NB4 (cell line): ENCODE results near the gene NAP1L5.

Experiments
- DNase-seq: peaks from one replicate; pipeline ENCODE4 v3.0.0; 2010; ENCODE audit warnings: low read depth
- H3K4me3 ChIP-seq: one replicate; pipeline ENCODE4 v1.5.1; 2011; ENCODE audit warnings: mild to moderate bottlenecking, low read depth, low read length, moderate library complexity
- MAX ChIP-seq: IDR thresholded peaks from 2 replicates; pipeline ENCODE4 v1.6.1; 2011; ENCODE audit warnings: low read depth, low read length
- MYC ChIP-seq: IDR thresholded peaks from 2 replicates; pipeline ENCODE4 v1.6.1; 2011; ENCODE audit warnings: low read depth, low read length
- POLR2A ChIP-seq: IDR thresholded peaks from 2 replicates; pipeline ENCODE4 v1.6.1; 2011; ENCODE audit warnings: mild to moderate bottlenecking; ENCODE audit not compliant: insufficient read length; ENCODE audit errors: extremely low read depth
- TF ChIP-seq, protein P1 (sequence below): IDR thresholded peaks from one replicate; pipeline ENCODE4 v1.5.1; 2012; ENCODE audit warnings: low read depth, low read length

The NAP1L5 gene

DNA sequence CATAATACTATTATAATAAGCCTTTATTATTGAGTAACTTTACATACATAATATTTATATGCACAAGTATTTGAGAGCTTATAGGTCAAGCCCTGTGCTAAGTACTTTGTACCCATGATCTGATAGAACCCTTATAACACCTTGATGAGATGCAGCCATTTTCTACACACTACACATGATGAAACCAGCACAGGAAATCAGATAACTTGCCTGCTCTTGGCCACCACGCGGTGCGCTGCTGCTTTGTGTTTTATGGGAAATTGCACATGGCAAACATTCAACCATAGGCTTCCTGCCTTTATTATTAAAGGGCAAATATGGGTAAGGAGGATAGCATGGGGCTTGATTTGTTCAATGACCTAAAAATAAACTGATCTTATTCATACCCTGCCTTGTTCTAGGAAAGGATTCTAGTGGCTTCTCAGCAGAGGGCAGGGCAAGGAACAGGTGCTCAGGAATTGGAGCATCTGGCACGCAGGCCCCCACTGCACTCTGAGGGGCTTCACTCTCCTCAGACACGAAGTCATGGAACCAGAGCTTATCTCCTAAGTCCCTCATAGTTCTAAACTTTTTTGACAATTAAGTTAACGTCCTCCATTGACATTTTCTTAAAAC, 31.6 kb upstream of the NAP1L5 start:
- no peak overlapping the region for H3K4me3 ChIP-seq
- TF ChIP-seq POLR2A (no peak), MYC (no peak), MAX (no peak)
- TF ChIP-seq, protein P1, sequence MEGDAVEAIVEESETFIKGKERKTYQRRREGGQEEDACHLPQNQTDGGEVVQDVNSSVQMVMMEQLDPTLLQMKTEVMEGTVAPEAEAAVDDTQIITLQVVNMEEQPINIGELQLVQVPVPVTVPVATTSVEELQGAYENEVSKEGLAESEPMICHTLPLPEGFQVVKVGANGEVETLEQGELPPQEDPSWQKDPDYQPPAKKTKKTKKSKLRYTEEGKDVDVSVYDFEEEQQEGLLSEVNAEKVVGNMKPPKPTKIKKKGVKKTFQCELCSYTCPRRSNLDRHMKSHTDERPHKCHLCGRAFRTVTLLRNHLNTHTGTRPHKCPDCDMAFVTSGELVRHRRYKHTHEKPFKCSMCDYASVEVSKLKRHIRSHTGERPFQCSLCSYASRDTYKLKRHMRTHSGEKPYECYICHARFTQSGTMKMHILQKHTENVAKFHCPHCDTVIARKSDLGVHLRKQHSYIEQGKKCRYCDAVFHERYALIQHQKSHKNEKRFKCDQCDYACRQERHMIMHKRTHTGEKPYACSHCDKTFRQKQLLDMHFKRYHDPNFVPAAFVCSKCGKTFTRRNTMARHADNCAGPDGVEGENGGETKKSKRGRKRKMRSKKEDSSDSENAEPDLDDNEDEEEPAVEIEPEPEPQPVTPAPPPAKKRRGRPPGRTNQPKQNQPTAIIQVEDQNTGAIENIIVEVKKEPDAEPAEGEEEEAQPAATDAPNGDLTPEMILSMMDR, result no peak
- DNase-seq, result no peak

- TF ChIP-seq MAX (no peak), MYC (no peak)
- no peak for DNase-seq
- H3K4me3 ChIP-seq, result no peak overlapping the region
These were observed 30.5 kb upstream of the NAP1L5 start for GRCh38 chr4:88728146-88728545.

- TF ChIP-seq MAX (no peak), POLR2A (no peak), MYC (no peak)
- TF ChIP-seq, protein P1, result no peak
- DNase-seq, result no peak
- H3K4me3 ChIP-seq, result no peak overlapping the region
These were observed 28.4 kb upstream of the NAP1L5 start for GRCh38 chr4:88725986-88726385.

- H3K4me3 ChIP-seq, result no peak overlapping the region
- DNase-seq, result no peak
- TF ChIP-seq POLR2A (no peak), MYC (no peak), MAX (no peak)
- TF ChIP-seq, protein P1, result no peak
These were observed 27.5 kb upstream of the NAP1L5 start for GRCh38 chr4:88725143-88725542.

- TF ChIP-seq MYC (no peak), MAX (no peak), POLR2A (no peak)
- TF ChIP-seq, protein P1, result no peak
- H3K4me3 ChIP-seq, result no peak overlapping the region
- no peak for DNase-seq
These were observed 26.8 kb upstream of the NAP1L5 start for GRCh38 chr4:88724406-88724805.

DNA sequence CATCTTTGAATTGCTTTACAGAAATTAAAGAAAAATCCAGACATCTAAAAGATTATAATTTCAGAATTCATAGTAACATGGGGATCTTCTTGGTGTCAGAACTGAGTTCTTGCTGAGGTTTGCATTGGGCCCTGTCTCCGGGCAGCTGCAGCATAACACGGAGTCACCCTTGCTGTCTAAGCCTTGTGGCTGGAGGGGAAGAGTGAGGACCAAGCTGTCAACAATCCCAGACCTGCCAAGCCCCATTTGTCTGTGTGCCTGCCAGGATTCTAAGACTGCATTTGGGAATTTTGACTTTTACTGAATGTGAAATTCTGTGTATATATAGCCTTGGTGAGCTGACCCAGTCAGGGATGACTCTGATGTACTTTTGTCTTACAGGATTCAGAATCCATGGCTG, 25.2 kb upstream of the NAP1L5 start:
- TF ChIP-seq MAX (no peak), MYC (no peak), POLR2A (no peak)
- TF ChIP-seq, protein P1, result no peak
- no peak for DNase-seq
- H3K4me3 ChIP-seq, result no peak overlapping the region
